ENCODE measurements around the gene PTPN14.
"Not testable (repeated sequence)": the region's sequence is repeated elsewhere in the genome, so short reads cannot be mapped to it uniquely, and the experiment has no call there.

PTPN14 gene

DNA sequence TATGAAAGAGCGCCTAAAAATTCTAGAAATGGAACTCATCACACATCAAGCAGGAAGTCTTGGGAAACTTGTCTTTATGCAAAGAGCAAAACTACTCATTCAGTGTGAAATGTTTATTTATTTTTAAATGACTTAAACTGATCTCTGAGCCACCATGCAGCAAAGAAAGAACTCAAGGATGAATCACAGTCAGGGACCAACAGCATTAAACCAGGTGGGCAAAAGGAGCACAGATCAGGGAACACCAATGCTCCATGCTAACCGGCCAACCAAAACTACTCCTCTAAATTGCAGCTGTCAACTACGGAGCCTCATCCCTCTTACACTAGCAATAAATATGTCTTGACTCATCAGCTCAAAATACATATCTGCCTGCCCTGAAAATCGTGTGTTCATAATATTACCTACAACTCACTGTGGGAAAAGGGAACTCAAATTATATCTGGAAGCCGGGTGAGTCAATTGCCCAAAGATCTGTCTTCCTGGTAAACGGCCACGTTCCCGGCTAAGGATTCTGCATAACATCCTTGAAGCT, 129.2 kb downstream of the PTPN14 start:
- no peak for ATAC-seq

- no peak for ATAC-seq
Measured at GRCh38 chr1:214420833-214421232, 130.6 kb downstream of the PTPN14 start.

- no peak for ATAC-seq
Measured at GRCh38 chr1:214420341-214420740, 131.1 kb downstream of the PTPN14 start.

DNA sequence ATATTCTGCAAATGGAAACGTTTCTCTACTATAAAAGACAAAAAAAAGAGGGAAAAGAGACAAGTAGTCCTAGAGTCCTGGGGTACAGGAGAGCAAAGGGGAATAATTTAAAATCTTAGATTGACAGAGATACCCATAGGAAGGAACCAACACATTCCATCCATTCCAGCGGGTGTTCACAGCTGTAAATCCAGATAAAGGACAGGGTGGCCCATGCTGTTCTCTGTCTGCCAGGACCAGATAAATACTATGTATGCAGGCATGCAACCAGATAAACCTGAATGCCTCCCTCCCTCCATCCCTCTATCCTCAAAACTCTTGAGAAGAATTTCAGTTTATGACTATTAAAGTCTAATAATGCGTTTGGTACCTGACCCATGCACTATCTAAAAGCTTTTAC, 131.8 kb downstream of the PTPN14 start:
- no peak for ATAC-seq

- no peak for ATAC-seq
Measured at GRCh38 chr1:214418391-214418790, 133.0 kb downstream of the PTPN14 start.

DNA sequence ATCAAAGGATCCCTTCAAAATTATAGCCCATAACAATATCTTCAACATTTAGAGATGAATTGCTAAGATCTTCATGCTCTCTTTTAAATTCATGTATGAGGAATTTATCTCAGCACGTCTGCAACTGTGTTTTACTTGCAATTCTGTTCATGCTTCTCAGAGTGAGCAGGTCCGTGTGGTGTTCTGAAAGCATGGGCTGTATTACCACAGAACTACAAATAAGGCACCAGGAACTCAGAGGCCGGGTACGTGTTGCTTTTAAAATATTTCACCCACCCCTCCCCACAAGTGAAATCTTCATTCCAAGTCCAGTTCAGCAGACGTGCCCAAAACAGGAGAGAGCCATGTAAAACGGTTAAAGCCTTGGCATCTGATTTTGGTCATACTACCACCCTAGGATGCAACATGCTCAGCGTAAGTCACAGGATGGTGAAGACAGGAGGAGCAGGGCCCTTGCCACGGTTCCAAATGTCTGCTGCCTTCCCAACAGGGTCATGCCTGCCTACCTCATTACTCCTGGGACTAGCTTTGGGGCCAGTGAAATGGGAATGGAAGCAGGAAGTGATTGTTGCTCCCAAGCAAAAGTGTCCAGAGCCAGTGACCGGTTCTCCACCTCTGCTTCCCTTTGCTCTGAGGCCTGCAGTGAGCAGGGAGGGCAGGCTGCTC, 133.7 kb downstream of the PTPN14 start:
- no peak for ATAC-seq

DNA sequence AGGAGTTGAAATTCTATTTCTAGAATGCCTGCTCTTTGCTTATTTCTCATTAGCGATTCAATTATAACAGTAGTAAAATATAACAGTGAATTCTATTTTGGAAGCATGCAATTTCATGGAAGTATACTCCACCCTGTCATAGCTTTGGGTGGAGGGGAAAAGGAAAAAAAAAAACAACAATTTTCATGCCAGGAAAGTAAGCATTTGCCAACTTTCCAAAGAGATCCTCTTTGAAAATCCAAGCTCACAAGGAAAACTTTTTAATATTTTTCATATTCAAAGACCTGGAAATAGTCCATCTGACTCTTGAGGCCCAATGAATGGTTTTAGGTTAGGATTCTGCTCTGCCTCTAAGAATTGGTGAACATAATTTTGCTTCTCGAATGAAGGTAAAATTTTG, 134.5 kb downstream of the PTPN14 start:
- ATAC-seq, result no peak

GRCh38 chr1:214416417-214416816, 135.0 kb downstream of the PTPN14 start:
- ATAC-seq, result no peak

DNA sequence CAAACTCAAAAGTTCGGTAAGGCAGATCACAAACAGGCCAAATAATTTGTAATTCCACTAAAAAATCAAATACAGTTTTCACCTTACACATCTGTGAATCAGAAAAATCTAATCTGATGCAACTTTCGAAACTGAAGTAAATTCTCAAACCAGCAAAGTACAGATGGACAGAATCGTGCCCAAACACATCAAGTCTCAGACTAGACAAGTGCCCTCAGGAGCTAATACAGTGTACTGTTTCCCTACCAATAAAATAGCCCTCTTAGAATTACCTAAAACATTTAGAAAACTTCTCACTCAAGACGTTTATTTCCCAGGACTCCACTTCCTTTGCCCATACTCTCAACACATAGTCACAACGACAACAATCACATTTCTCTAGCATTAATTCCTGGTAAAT, 136.3 kb downstream of the PTPN14 start:
- ATAC-seq, result no peak

DNA sequence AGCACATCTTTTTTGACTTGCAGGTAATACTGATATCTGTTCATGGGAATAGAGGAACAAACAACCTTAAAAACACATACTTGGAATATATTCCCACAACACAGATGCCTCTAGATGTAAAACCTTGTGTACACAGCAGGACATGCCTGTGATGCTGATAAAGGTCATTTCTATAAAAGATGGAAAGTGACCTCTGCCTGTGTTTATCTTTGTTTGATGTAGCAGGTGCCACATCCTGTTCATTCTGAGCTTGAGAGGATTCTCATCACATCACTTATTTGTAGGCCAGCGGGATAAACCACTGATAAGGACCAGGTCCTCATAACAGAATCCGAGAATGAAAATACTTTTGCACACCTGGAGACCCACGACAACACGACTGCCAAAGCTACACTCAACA, 136.7 kb downstream of the PTPN14 start:
- ATAC-seq, result no peak

DNA sequence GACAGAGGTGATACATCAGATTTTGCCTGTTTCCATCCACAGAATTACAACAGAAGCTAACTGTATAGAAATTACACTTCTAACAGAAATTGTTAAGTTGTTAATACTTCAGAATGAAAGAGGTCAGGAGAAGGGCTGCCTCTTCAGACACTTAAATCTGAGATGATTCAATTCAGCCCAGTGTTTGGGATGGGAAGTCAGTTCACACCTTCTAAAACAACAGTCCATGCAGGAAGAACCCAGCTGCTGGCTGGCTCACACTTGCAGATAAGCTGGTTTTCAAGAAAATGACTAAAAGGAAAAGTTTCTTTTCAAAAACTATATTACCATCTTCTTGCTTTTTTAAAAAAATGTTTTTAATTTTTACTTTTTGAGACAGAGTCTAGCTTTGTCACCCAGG, 138.1 kb downstream of the PTPN14 start:
- ATAC-seq, result no peak

GRCh38 chr1:214404571-214405213, 146.7 kb downstream of the PTPN14 start:
- no peak for ATAC-seq

DNA sequence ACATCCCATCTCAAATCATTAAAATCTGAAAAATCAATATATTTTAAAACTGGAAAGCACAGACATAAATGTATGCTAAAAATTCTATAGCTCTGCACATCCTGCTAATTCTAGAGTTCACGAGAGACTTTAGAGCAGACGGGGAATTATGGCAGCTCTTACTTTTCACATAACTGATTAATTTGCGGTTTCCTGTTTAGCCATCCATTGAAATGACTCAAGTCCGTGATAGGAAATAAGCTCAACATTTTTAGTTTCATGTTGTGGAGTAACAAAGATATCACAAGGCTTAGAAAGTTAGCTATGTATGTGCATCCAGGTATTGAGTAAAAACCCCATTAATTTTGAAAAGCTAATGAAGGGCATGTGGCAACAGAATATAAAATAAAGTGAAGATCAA, 147.2 kb downstream of the PTPN14 start:
- peak; percentile 33 to 35 for ATAC-seq

GRCh38 chr1:214403431-214403830, 148.0 kb downstream of the PTPN14 start:
- ATAC-seq, result no peak

DNA sequence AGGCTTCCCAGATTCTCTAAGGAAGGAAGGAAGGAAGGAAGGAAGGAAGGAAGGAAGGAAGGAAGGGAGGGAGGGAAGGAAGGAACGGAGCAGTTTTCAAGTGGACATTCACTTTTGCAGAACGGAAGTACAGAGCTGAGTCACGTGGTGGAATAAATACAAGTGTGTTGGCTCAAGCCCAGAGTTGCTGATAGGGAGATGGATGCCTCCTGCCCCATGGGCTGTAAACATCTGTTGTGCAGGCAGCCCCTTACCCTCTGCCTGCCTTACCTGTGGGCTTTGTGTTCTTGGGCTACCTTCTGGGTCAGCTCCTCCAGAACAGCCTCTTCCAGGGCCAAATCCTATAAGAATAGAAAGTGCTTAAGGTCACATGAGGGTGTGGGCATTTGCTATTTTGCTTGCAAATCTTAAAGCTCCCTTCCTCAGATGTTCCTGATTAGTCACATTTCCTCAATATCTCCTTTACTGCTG, 148.8 kb downstream of the PTPN14 start:
- ATAC-seq, result no peak

- ATAC-seq, result no peak
Measured at GRCh38 chr1:214401666-214402065, 149.7 kb downstream of the PTPN14 start.

DNA sequence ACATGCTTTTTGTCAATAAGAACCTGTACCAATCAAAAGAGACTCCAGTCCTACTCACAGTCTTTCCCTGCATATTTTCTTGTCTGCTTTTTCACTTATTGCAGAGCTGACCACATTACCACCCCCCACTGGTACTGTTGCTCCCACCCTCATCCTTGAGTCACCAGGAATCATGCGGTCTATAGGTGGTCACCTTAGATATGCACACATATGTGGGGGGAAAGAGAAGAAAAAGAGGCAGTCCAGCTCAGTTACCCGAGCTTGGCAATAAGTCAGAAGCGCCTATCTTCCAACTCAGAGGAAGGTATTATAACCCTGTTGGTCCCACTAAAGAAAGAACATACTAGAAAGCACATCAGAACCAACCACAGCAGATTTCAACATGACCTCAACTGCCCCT, 151.3 kb downstream of the PTPN14 start:
- ATAC-seq, result no peak

DNA sequence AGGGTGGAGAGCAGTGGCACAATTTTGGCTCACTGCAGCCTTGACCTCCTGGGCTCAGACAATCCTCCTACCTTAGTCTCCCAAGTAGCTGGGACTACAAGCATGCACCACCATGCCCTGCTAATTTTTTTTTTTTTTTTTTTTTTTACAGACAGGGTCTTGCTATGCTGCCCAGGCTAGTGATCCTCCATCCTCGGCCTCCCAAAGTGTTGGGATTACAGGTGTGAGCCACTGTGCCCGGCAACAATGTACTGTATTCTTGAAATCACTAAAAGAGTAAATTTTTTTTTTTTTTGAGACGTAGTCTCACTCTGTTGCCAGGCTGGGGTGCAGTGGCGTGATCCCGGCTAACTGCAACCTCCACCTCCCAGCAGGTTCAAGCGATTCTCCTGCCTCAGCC, 152.9 kb downstream of the PTPN14 start:
- ATAC-seq, result no peak

- ATAC-seq, result no peak
Measured at GRCh38 chr1:214397497-214397896, 153.9 kb downstream of the PTPN14 start.

GRCh38 chr1:214396330-214396729, 155.1 kb downstream of the PTPN14 start:
- ATAC-seq, result no peak

- ATAC-seq, result not testable (repeated sequence)
Measured at GRCh38 chr1:214394569-214394968, 156.8 kb downstream of the PTPN14 start.

DNA sequence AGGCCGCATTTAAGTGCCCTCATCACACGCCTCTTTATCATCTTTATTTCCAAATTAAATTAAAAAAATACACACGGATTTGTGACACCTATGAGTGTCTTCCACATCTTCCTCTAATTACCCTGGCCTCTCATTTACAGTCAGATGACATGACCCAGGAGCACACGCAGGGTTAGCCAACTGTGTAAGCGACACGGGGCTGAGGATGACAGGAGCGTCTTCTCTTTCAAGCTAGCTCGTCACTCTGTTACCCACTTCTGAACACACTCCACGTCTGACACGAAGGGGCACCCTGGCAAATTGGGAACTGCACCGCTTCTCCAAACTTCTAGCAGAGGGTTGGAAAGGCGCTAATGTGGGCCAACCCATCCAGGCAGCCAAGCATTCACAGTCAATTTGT, 158.3 kb downstream of the PTPN14 start:
- ATAC-seq, result no peak

DNA sequence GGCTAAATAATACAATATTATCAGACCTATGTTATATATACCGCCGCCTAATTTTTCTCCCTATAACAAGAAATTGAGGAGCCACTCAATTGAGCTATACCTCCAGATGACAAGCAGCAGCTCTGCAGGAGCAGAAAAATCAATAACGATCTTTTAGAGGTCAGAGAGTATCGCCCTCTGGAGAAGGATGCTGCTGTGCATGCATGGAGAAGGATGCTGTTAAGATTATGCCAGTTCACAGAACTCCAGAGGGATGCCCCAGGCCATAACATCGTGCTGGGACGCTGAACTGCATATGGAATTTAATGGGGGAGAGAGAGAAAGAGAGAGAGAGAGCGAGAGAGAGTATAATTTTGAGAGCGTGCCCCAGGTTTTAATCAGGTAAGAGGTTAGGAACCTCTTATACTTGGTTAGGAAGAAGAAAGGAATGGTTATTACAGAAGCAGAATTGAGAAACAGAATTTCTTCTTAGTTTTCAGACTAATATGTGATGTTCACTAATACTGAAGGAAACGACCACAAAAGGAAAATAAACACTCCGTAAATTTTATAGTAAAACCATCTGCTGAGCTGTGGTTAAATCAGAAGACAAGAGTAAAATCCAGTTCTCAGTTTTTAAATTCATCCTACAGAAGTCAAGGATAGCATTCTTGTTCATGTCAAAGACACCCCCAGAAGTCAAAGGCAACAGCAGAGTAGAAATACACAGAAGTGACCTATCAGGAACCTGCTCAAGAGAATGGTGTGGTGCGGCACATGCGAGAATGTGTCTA, 159.3 kb downstream of the PTPN14 start:
- no peak for ATAC-seq

- ATAC-seq, result no peak
Measured at GRCh38 chr1:214389734-214390133, 161.7 kb downstream of the PTPN14 start.

Measured in activated CD4-positive, CD25-positive, alpha-beta regulatory T cell treated with anti-CD3 and anti-CD28 coated beads, Interleukin-2, amount 50 U/mL, for 24 hours (primary cell).